ENCODE measurements around the gene PDE4D. TPM values are rescaled to one million over a fixed set of nuclear protein-coding genes. Genes with fewer than 3 reads are reported as not detected.

PDE4D gene
- total RNA-seq, 1 experiment from 2014 or later: 2.1 TPM

GRCh38 chr5:59738024-59738423, 155.5 kb downstream of the PDE4D start:
- Histone ChIP-seq H3K9me3 (ENCODE audit: control insufficient read depth, low read depth, low read length) (no peaks in the 10 kb centered on the region), H2AFZ (ENCODE audit: low read length) (no peak overlapping the region), H3K4me2 (ENCODE audit: insufficient read depth, insufficient read length, low read length) (no peak overlapping the region), H3K23me2 (ENCODE audit: insufficient read length, low read depth, low read length, poor library complexity, severe bottlenecking) (no peaks in the 10 kb centered on the region), H3K4ac (ENCODE audit: low read depth, low read length) (no peak overlapping the region), H2BK15ac (ENCODE audit: low read depth, low read length) (no peak overlapping the region), H3K56ac (ENCODE audit: insufficient read length, low read depth, low read length) (no peak overlapping the region), H3T11ph (ENCODE audit: low read length) (no peak overlapping the region), H3K79me2 (ENCODE audit: insufficient read depth, low read length) (no peaks in the 10 kb centered on the region), H3K14ac (ENCODE audit: insufficient read depth, low read length) (no peak overlapping the region), H2BK20ac (ENCODE audit: low read depth, low read length, poor library complexity, severe bottlenecking) (no peak overlapping the region), H4K91ac (ENCODE audit: insufficient read length, low read depth, low read length) (no peak overlapping the region), H2AK5ac (ENCODE audit: insufficient read length, low read length) (no peak overlapping the region), H2BK5ac (ENCODE audit: insufficient read length, low read length) (no peak overlapping the region), H2BK12ac (ENCODE audit: insufficient read length, low read depth, low read length) (no peak overlapping the region), H4K8ac (replicated peaks; ENCODE audit: insufficient read length, low read depth, low read length) (no peak overlapping the region), H3K27me3 (ENCODE audit: insufficient read depth, low read length) (no peaks in the 10 kb centered on the region), H3K4me1 (ENCODE audit: insufficient read depth, low read length) (no peaks in the 10 kb centered on the region), H3K23ac (ENCODE audit: insufficient read length, low read depth, low read length) (no peak overlapping the region), H3K9ac (ENCODE audit: extremely low read depth, insufficient read length, low read length) (no peak overlapping the region), H4K5ac (ENCODE audit: insufficient read length, low read depth, low read length) (no peak overlapping the region), H2BK120ac (ENCODE audit: low read depth, low read length, poor library complexity, severe bottlenecking) (no peak overlapping the region), H3K27ac (ENCODE audit: insufficient read length, low read depth, low read length) (no peak overlapping the region), H3K79me1 (ENCODE audit: insufficient read depth, low read depth, low read length, poor library complexity, severe bottlenecking) (no peaks in the 10 kb centered on the region), H4K20me1 (ENCODE audit: control insufficient read depth, insufficient read depth, insufficient read length) (no peaks in the 10 kb centered on the region), H3K18ac (ENCODE audit: insufficient read length, low read depth, low read length) (no peak overlapping the region)
- WGBS (ENCODE audit: extremely low coverage, insufficient read length, low lambda C conversion rate): no CpG with 5 or more reads among the region's 1 CpG
- H3K9me3 Mint-ChIP-seq: no peaks in the 10 kb centered on the region; a peak in 1 of 5 replicates
- no peak overlapping the region for H3K27ac Mint-ChIP-seq
- H3K36me3 Mint-ChIP-seq (ENCODE audit: insufficient read depth in 1 of 3, low read depth in 3 of 3): no peaks in the 10 kb centered on the region
- H3K4me1 Mint-ChIP-seq: no peaks in the 10 kb centered on the region
- TF ChIP-seq, protein P1, sequence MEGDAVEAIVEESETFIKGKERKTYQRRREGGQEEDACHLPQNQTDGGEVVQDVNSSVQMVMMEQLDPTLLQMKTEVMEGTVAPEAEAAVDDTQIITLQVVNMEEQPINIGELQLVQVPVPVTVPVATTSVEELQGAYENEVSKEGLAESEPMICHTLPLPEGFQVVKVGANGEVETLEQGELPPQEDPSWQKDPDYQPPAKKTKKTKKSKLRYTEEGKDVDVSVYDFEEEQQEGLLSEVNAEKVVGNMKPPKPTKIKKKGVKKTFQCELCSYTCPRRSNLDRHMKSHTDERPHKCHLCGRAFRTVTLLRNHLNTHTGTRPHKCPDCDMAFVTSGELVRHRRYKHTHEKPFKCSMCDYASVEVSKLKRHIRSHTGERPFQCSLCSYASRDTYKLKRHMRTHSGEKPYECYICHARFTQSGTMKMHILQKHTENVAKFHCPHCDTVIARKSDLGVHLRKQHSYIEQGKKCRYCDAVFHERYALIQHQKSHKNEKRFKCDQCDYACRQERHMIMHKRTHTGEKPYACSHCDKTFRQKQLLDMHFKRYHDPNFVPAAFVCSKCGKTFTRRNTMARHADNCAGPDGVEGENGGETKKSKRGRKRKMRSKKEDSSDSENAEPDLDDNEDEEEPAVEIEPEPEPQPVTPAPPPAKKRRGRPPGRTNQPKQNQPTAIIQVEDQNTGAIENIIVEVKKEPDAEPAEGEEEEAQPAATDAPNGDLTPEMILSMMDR (conservative IDR thresholded peaks at IDR 0.05): no peak
- DNase-seq: no peak
- H3K4me3 Mint-ChIP-seq: no peak overlapping the region
- H3K27me3 Mint-ChIP-seq (ENCODE audit: low read depth): no peaks in the 10 kb centered on the region
